Stomach smooth muscle (tissue), 2 donors: ENCODE results near the gene DLK2.

Experiments used
- H3K27ac ChIP-seq: one replicate; pipeline ENCODE4 v1.7.0; 2013; ENCODE audit warnings: mild to moderate bottlenecking, low read length, inconsistent platforms
- H3K27me3 ChIP-seq, 2 donors: one replicate each; pipeline ENCODE4 v1.7.0; 2013; ENCODE audit warnings: low read length in 2 of 2; ENCODE audit not compliant: insufficient read depth in 2 of 2, control insufficient read depth in 1 of 2
- H3K36me3 ChIP-seq, 2 donors: one replicate each; pipeline ENCODE4 v1.7.0; 2013; ENCODE audit warnings: low read length in 2 of 2; ENCODE audit not compliant: control insufficient read depth in 2 of 2, insufficient read depth in 2 of 2
- H3K4me1 ChIP-seq: one replicate; pipeline ENCODE4 v1.7.0; 2013; ENCODE audit warnings: low read length; ENCODE audit not compliant: control insufficient read depth, insufficient read depth
- H3K4me3 ChIP-seq, 2 donors: one replicate each; pipeline ENCODE4 v1.7.0; 2013; ENCODE audit warnings: low read length in 2 of 2
- H3K9ac ChIP-seq, 2 donors: one replicate each; pipeline ENCODE4 v1.7.0; 2013; ENCODE audit warnings: low read length in 2 of 2, mild to moderate bottlenecking in 1 of 2
- H3K9me3 ChIP-seq, 2 donors: one replicate each; pipeline ENCODE4 v1.7.0; 2013; ENCODE audit warnings: low read length in 2 of 2; ENCODE audit not compliant: control insufficient read depth in 2 of 2
- donor health status: healthy.
- donor health status: Pancreatic carcinoma.

DLK2 gene

DNA sequence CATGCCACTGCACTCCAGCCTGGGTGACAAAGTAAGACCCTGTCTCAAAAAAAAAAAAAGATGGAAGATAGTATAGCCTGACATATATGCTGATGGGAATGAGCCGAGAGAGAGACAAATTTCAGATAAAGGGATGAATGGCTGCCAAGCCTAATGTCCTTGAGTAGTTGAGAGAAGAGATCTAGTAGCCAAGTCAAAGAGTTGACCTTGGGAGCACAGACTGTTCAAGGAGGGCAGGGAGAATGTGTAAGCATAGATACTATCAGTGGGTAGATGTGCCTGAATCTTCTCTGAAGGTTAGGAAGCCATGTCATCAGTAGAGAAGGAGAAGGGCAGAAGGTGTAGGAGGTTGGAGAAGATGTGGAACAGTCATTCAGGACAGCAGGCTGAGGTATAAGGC, 48.1 kb downstream of the DLK2 start:
- Histone ChIP-seq H3K4me3 (no peak overlapping the region), H3K27ac (no peak overlapping the region), H3K9ac (no peak overlapping the region), H3K9me3 (no peaks in the 10 kb centered on the region), H3K36me3 (no peaks in the 10 kb centered on the region), H3K4me1 (no peaks in the 10 kb centered on the region), H3K27me3 (peaks cover 0 to 6% of the 10 kb centered on the region in 2 donors)

- peaks cover 0 to 6% of the 10 kb centered on the region in 2 donors for H3K27me3 ChIP-seq
- no peaks in the 10 kb centered on the region for H3K9me3 ChIP-seq
- no peaks in the 10 kb centered on the region for H3K4me1 ChIP-seq
- no peak overlapping the region for H3K27ac ChIP-seq
- no peaks in the 10 kb centered on the region for H3K36me3 ChIP-seq
- no peak overlapping the region for H3K4me3 ChIP-seq
- no peak overlapping the region for H3K9ac ChIP-seq
These were observed 50.0 kb downstream of the DLK2 start for GRCh38 chr6:43405354-43405753.

DNA sequence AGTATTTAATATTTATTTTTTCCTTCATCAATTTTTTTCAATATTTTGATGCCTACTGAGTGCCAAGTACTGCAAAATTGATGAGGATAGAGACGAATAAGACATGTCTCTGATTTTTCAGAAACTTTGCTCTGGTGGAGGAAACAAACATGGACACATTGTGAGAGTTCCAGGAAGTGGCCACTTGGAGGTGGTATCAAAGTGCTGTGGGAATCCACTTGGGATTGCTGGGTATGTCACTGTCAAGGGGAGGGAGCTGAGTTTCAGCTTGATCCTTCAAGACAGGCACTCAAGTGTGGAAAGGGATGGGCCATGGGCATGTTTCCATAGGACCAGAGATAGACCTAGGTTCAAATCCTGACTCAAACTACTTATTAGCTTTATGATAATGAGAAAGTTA, 52.5 kb downstream of the DLK2 start:
- H3K36me3 ChIP-seq, result no peaks in the 10 kb centered on the region
- H3K27me3 ChIP-seq, result no peaks in the 10 kb centered on the region
- no peak overlapping the region for H3K4me3 ChIP-seq
- H3K27ac ChIP-seq, result no peak overlapping the region
- H3K4me1 ChIP-seq, result no peaks in the 10 kb centered on the region
- H3K9me3 ChIP-seq, result no peaks in the 10 kb centered on the region
- H3K9ac ChIP-seq, result no peak overlapping the region

DNA sequence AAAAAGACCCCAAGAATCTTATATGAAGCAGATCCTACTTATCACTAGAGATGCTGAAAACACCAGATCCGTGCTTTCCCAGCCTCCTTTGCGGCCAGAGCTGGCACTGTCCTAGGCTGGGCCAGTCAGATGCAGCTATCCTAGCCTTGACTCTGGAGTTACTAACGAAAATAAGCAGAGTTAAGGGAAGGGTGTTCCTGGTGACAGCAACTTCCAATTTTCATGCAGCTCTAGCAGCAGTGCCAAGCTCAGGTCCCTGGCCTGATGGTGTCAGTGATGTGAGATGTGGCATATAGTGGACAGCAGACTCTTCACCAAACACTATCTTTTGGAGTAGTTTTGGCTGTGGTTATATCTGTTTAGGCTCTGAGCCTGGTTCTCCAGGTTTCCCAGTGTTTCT, 53.6 kb downstream of the DLK2 start:
- Histone ChIP-seq H3K9me3 (no peaks in the 10 kb centered on the region), H3K4me3 (no peak overlapping the region), H3K27ac (no peak overlapping the region), H3K9ac (no peak overlapping the region), H3K36me3 (no peaks in the 10 kb centered on the region), H3K27me3 (no peaks in the 10 kb centered on the region), H3K4me1 (no peaks in the 10 kb centered on the region)
